HG03354 (cell line): ENCODE measurements around the gene TTC21A.
A peak's percentile ranks its signal among the peaks of the same experiment; 100 is the strongest.
"Not testable (repeated sequence)": the region's sequence is repeated elsewhere in the genome, so short reads cannot be mapped to it uniquely, and the experiment has no call there.

Experiments
- ATAC-seq: cut with Tn5 transposase; IDR thresholded peaks from one replicate; pipeline ENCODE4 v1.9.1; 2021; ENCODE audit warnings: mild to moderate bottlenecking; ENCODE audit not compliant: unreplicated experiment, poor library complexity, severe bottlenecking

The TTC21A gene

GRCh38 chr3:39107388-39108199 is at the start of gene TTC21A, which contains the start of gene GORASP1:
Gene TTC21A (plus strand): TSS chr3:39107680. CDS start chr3:39107838, 158 bp downstream.
Gene GORASP1 (minus strand): TSS chr3:39107627. CDS start chr3:39107541, 86 bp downstream.
- peak; percentile 52 for ATAC-seq

GRCh38 chr3:39061228-39061627 is 46.3 kb upstream of the TTC21A start:
- not testable (repeated sequence) for ATAC-seq

GRCh38 chr3:39062180-39062579 is 45.3 kb upstream of the TTC21A start:
- no peak for ATAC-seq

GRCh38 chr3:39063143-39063542 is 44.3 kb upstream of the TTC21A start:
- no peak for ATAC-seq

- ATAC-seq: no peak
Observed at GRCh38 chr3:39064646-39065045, 42.8 kb upstream of the TTC21A start.

GRCh38 chr3:39065197-39065596 is 42.3 kb upstream of the TTC21A start:
- ATAC-seq: peak; percentile 99

GRCh38 chr3:39067286-39067685 is 40.2 kb upstream of the TTC21A start:
- ATAC-seq: no peak

- no peak for ATAC-seq
Observed at GRCh38 chr3:39068556-39068955, 38.9 kb upstream of the TTC21A start.

- ATAC-seq: peak; percentile 64
Observed at GRCh38 chr3:39075910-39076309, 31.6 kb upstream of the TTC21A start.

- ATAC-seq: no peak
Observed at GRCh38 chr3:39079530-39079929, 27.9 kb upstream of the TTC21A start.

GRCh38 chr3:39080026-39080425 is 27.5 kb upstream of the TTC21A start:
- ATAC-seq: no peak

GRCh38 chr3:39082666-39083313 is 24.7 kb upstream of the TTC21A start:
- ATAC-seq: no peak

GRCh38 chr3:39086144-39086543 is 21.3 kb upstream of the TTC21A start:
- ATAC-seq: peak; percentile 78

- ATAC-seq: no peak
Observed at GRCh38 chr3:39088456-39088855, 19.0 kb upstream of the TTC21A start.

GRCh38 chr3:39088889-39089288 is 18.6 kb upstream of the TTC21A start:
- no peak for ATAC-seq

- ATAC-seq: no peak
Observed at GRCh38 chr3:39090922-39091321, 16.6 kb upstream of the TTC21A start.

- no peak for ATAC-seq
Observed at GRCh38 chr3:39094851-39095677, 12.4 kb upstream of the TTC21A start.

- ATAC-seq: no peak
Observed at GRCh38 chr3:39095778-39096177, 11.7 kb upstream of the TTC21A start.

GRCh38 chr3:39096775-39097174 is 10.7 kb upstream of the TTC21A start:
- ATAC-seq: no peak
